B cell (primary cell): ENCODE results near the gene GCDH. TPM values are rescaled to one million over a fixed set of nuclear protein-coding genes. Genes with fewer than 3 reads are reported as not detected.

Source experiments
- ATAC-seq: fragments of 200-7000 bp; cut with Tn5 transposase; one replicate; pipeline ENCODE4 v1.10.0; 2021; ENCODE audit warnings: low read depth, mild to moderate bottlenecking, moderate number of reproducible peaks, moderate library complexity
- CTCF ChIA-PET: fragments of 350-600 bp; sonication (Branson Sonifier 250); formaldehyde crosslinking; loops from one replicate; lab custom pipeline; 2021; ENCODE audit warnings: antibody characterized with exemption, inconsistent platforms; lab: Charles Lee
- POLR2A ChIA-PET: fragments of 350-600 bp; sonication (Branson Sonifier 250); formaldehyde crosslinking; loops from one replicate; lab custom pipeline; 2021; ENCODE audit warnings: antibody characterized with exemption; lab: Charles Lee
- DNase-seq: peaks from one replicate; pipeline ENCODE4 v3.0.0; 2013
- H2AFZ ChIP-seq: 2 replicates; pipeline ENCODE4 v1.6.1; 2012; ENCODE audit warnings: mild to moderate bottlenecking, low read depth, low read length; ENCODE audit not compliant: insufficient read depth, poor library complexity, severe bottlenecking
- H3K27ac ChIP-seq, 2 donors: 1 replicate in 1 of 2; 2 replicates in 1 of 2; pipeline ENCODE4 v1.5.1; 2012 to 2013; ENCODE audit warnings: low read length in 2 of 2, mild to moderate bottlenecking in 2 of 2, moderate library complexity in 1 of 2
- H3K27me3 ChIP-seq, 4 experiments: fragments of 200-600 bp in 1 of 4; sonication (generic) in 1 of 4; replicated peaks in 1 of 4; 1 replicate in 2 of 4; 2 replicates in 2 of 4; pipeline versions ENCODE4 v1.6.1 to v1.7.0; 2013 to 2016; ENCODE audit warnings: low read length in 3 of 4, mild to moderate bottlenecking in 2 of 4, mixed read lengths in 1 of 4, moderate library complexity in 1 of 4; ENCODE audit not compliant: insufficient read depth in 4 of 4, control insufficient read depth in 3 of 4; ENCODE audit errors: control extremely low read depth in 1 of 4
- H3K36me3 ChIP-seq, 2 experiments: replicated peaks in 1 of 2; 1 replicate in 1 of 2; 2 replicates in 1 of 2; pipeline versions ENCODE4 v1.6.1 to v1.7.1; 2013; ENCODE audit warnings: low read length in 1 of 2; ENCODE audit not compliant: insufficient read depth in 2 of 2, control insufficient read depth in 1 of 2; ENCODE audit errors: control extremely low read depth in 1 of 2, extremely low read depth in 1 of 2
- H3K4me1 ChIP-seq, 2 donors: fragments of 200-600 bp in 1 of 2; sonication (generic) in 1 of 2; 1 replicate in 1 of 2; 2 replicates in 1 of 2; pipeline versions ENCODE4 v1.5.1 to v1.6.1; 2013 to 2017; ENCODE audit warnings: low read length in 2 of 2; ENCODE audit not compliant: control insufficient read depth in 2 of 2, insufficient read depth in 2 of 2
- H3K4me2 ChIP-seq: replicated peaks from 2 replicates; pipeline ENCODE3; 2012; ENCODE audit warnings: mild to moderate bottlenecking, low read depth, low read length; ENCODE audit not compliant: poor library complexity, severe bottlenecking
- H3K4me3 ChIP-seq, 5 experiments: fragments of 200-600 bp in 1 of 5; sonication (generic) in 1 of 5; 1 replicate in 3 of 5; 2 replicates in 2 of 5; pipeline versions ENCODE4 v1.5.1 to v1.7.0; 2011 to 2016; ENCODE audit warnings: low read length in 4 of 5, mild to moderate bottlenecking in 4 of 5, low read depth in 2 of 5, control low read depth in 1 of 5, moderate library complexity in 1 of 5; ENCODE audit not compliant: insufficient read depth in 1 of 5; ENCODE audit errors: control extremely low read depth in 1 of 5, extremely low read depth in 1 of 5
- H3K79me2 ChIP-seq: fragments of 200-600 bp; sonication (generic); one replicate; pipeline ENCODE4 v1.6.0; 2016; ENCODE audit warnings: low read length; ENCODE audit not compliant: control insufficient read depth, insufficient read depth
- H3K9ac ChIP-seq: fragments of 200-600 bp; sonication (generic); 2 replicates; pipeline ENCODE4 v1.6.1; 2017; ENCODE audit warnings: mild to moderate bottlenecking, low read length, moderate library complexity
- H3K9me3 ChIP-seq, 3 donors: one replicate each; pipeline versions ENCODE4 v1.6.1 to v1.7.1; 2013; ENCODE audit warnings: low read length in 2 of 3; ENCODE audit not compliant: control insufficient read depth in 2 of 3, insufficient read depth in 1 of 3; ENCODE audit errors: control extremely low read depth in 1 of 3
- H4K20me1 ChIP-seq: 2 replicates; pipeline ENCODE4 v1.6.0; 2012; ENCODE audit warnings: mild to moderate bottlenecking, low read length; ENCODE audit not compliant: insufficient read depth, control insufficient read depth, poor library complexity, severe bottlenecking
- H3K27ac Mint-ChIP-seq: one replicate; pipeline ENCODE4 v1.8.0; 2021; ENCODE audit warnings: mixed read lengths
- H3K27me3 Mint-ChIP-seq: one replicate; pipeline ENCODE4 v1.8.0; 2021; ENCODE audit warnings: mixed read lengths
- H3K4me1 Mint-ChIP-seq: one replicate; pipeline ENCODE4 v1.8.0; 2021; ENCODE audit warnings: mixed read lengths
- H3K4me3 Mint-ChIP-seq: one replicate; pipeline ENCODE4 v1.8.0; 2021; ENCODE audit warnings: mixed read lengths
- H3K9me3 Mint-ChIP-seq: one replicate; pipeline ENCODE4 v1.8.0; 2022; ENCODE audit warnings: mixed read lengths; ENCODE audit not compliant: insufficient read depth
- CTCF ChIP-seq: fragments of 200-600 bp; IDR thresholded peaks from one replicate; pipeline ENCODE4 v1.8.0; 2022; ENCODE audit warnings: antibody characterized with exemption, mild to moderate bottlenecking
- EZH2 ChIP-seq: IDR thresholded peaks from 2 replicates; pipeline ENCODE4 v1.6.1; 2012; ENCODE audit warnings: borderline replicate concordance, low read depth, mild to moderate bottlenecking, moderate library complexity, low read length; ENCODE audit not compliant: insufficient read depth, poor library complexity, severe bottlenecking
- WGBS: methylation state at CpG from one replicate; pipeline ENCODE4 v1.1.5; 2013; ENCODE audit warnings: missing lambda C conversion rate; ENCODE audit not compliant: insufficient coverage; 5-methylcytosine and 5-hydroxymethylcytosine counted together
- intact Hi-C: fragments of 100-400 bp; cut with micrococcal nuclease; formaldehyde crosslinking; loops from one replicate; pipeline ENCODE4 v1.10.0; 2022
- polyA plus RNA-seq: library from polyadenylated mRNA; depleted of rRNA; stranded (reverse); fragments of >200 nt; gene quantifications from 2 replicates; pipeline ENCODE4 v1.2.3, GENCODE V29; 2012
- total RNA-seq, 2 donors: library from RNA; stranded (reverse); fragments of 120-200 nt in 1 of 2; gene quantifications; 1 replicate in 1 of 2; 2 replicates in 1 of 2; pipeline versions ENCODE4 v1.2.3 to v1.2.4, GENCODE V29; 2013 to 2022

Gene GCDH
- total and polyA plus RNA-seq, 2 donors (not counting 1 experiment from before 2014, with no cell fraction given), result 48.9 to 61.2 TPM

- WGBS, result 97% methylated on average over 73 of the region's 86 CpGs
- Histone ChIP-seq H3K9me3 (peaks cover 0 to 19% (median 0%) of the 10 kb centered on the region in 3 donors), H3K4me1 (no peaks in the 10 kb centered on the region), H3K4me2 (peak overlapping the region; percentile 52), H3K9ac (no peak overlapping the region), H3K27ac (no peak overlapping the region), H4K20me1 (no peaks in the 10 kb centered on the region), H3K79me2 (peaks cover 7% of the 10 kb centered on the region), H3K27me3 (no peaks in the 10 kb centered on the region), H2AFZ (no peak overlapping the region), H3K36me3 (peaks cover 0 to 28% of the 10 kb centered on the region in 2 experiments), H3K4me3 (peak overlapping the region in 1 of 5 experiments; percentile 34)
- peaks cover 4% of the 10 kb centered on the region for H3K9me3 Mint-ChIP-seq
- no peaks in the 10 kb centered on the region for H3K4me1 Mint-ChIP-seq
- CTCF ChIA-PET, result interaction anchor here (1.0 kb wide), 1 partner anchor 11 kb away, joined by 3 read pairs; no protein-coding TSS in a partner anchor
- no peak overlapping the region for H3K27ac Mint-ChIP-seq
- H3K4me3 Mint-ChIP-seq, result no peak overlapping the region
- POLR2A ChIA-PET, result interaction anchor here (0.5 kb wide), 1 partner anchor 126 kb away, joined by 3 read pairs; no protein-coding TSS in a partner anchor
- no peak for TF ChIP-seq CTCF
- no peak for TF ChIP-seq EZH2
- no peaks in the 10 kb centered on the region for H3K27me3 Mint-ChIP-seq
- DNase-seq (peak; percentile 25), ATAC-seq (no peak)
- intact Hi-C loops, result no loop called here
Observed at GRCh38 chr19:12873891-12874745, 16.8 kb upstream of the GCDH start.

- ATAC-seq, result no peak
- Histone ChIP-seq H3K4me3 (no peak overlapping the region), H3K27ac (no peak overlapping the region), H3K27me3 (no peaks in the 10 kb centered on the region), H3K9me3 (peaks cover 0 to 19% (median 0%) of the 10 kb centered on the region in 3 donors), H3K4me2 (no peak overlapping the region), H4K20me1 (no peaks in the 10 kb centered on the region), H3K79me2 (peaks cover 10% of the 10 kb centered on the region), H3K9ac (no peak overlapping the region), H2AFZ (no peak overlapping the region), H3K36me3 (peaks cover 0 to 28% of the 10 kb centered on the region in 2 experiments), H3K4me1 (peaks cover 0 to 4% of the 10 kb centered on the region in 2 donors)
- Mint-ChIP-seq H3K9me3 (peaks cover 4% of the 10 kb centered on the region), H3K4me3 (no peak overlapping the region), H3K27me3 (no peaks in the 10 kb centered on the region), H3K27ac (no peak overlapping the region), H3K4me1 (peaks cover 3% of the 10 kb centered on the region)
- DNase-seq, result no peak
- ChIA-PET POLR2A (no interaction called here), CTCF (no interaction called here)
- no CpG with 5 or more reads among the region's 6 CpGs for WGBS
- TF ChIP-seq CTCF, result no peak
- TF ChIP-seq EZH2, result no peak
- intact Hi-C loops, result no loop called here
Observed at GRCh38 chr19:12875086-12875485, 15.9 kb upstream of the GCDH start.
